Nephron progenitor cell (in vitro differentiated cells): ENCODE measurements around the gene AP4B1.

Experiments used
- DNase-seq: peaks from one replicate; pipeline ENCODE4 v3.0.0; 2021
- H3K27ac Mint-ChIP-seq: 2 replicates; pipeline ENCODE4 v1.8.0; 2021; ENCODE audit warnings: mild to moderate bottlenecking, moderate library complexity, mixed read lengths
- H3K27me3 Mint-ChIP-seq: 2 replicates; pipeline ENCODE4 v1.8.0; 2021; ENCODE audit warnings: mild to moderate bottlenecking, low read depth, mixed read lengths; ENCODE audit not compliant: poor library complexity
- H3K36me3 Mint-ChIP-seq: 2 replicates; pipeline ENCODE4 v1.8.0; 2021; ENCODE audit warnings: low read depth, mixed read lengths
- H3K4me1 Mint-ChIP-seq: 2 replicates; pipeline ENCODE4 v1.8.0; 2021; ENCODE audit warnings: mixed read lengths
- H3K4me3 Mint-ChIP-seq: 2 replicates; pipeline ENCODE4 v1.8.0; 2021; ENCODE audit warnings: mild to moderate bottlenecking, moderate library complexity, mixed read lengths
- H3K9me3 Mint-ChIP-seq: 2 replicates; pipeline ENCODE4 v1.8.0; 2021; ENCODE audit warnings: mild to moderate bottlenecking, moderate library complexity, mixed read lengths
- CTCF ChIP-seq: fragments of 200-600 bp; sonication (generic); IDR thresholded peaks from 2 replicates; pipeline ENCODE4 v1.5.0; 2021; ENCODE audit warnings: antibody characterized with exemption

The AP4B1 gene

DNA sequence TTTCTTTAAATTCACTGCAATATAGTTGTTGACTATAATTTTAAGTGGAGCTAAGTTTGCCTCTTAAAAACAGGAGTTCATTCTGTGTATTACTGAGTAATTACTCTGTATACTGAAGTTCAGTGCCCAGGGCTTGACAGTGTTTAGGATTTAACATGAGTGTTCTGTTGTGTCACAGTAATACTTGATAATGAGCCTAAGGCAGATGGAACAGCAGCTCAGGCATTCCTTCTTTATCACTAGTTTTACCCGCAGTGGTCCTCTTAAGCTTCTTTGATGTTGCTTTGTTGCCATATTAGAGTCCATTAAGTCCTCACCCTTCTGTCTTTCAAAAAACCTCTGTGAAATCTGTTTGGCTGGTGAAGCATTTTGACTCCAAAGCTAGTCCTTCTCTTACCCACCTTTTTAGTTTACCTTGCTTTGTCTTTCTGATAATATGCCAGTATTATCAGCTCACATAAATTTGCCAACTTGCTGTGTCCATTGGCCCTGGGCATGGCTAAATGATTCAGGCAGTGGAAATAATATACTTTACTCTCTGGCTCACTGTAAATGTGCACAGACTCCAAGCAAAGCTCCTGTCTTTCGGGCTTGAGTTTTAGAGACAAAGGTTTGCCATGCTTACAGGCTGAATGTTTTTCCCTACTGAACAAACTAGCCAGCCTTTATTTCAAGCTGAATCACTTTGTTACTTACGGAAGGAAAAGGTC lies 42.2 kb upstream of the AP4B1 start:
- DNase-seq = no peak
- TF ChIP-seq CTCF = no peak
- peak overlapping the region; percentile 70 for H3K27ac Mint-ChIP-seq
- no peak overlapping the region for H3K4me3 Mint-ChIP-seq
- H3K36me3 Mint-ChIP-seq = peaks cover 41% of the 10 kb centered on the region
- H3K27me3 Mint-ChIP-seq = no peaks in the 10 kb centered on the region
- peaks cover 30% of the 10 kb centered on the region for H3K4me1 Mint-ChIP-seq
- H3K9me3 Mint-ChIP-seq = peaks cover 17% of the 10 kb centered on the region

DNA sequence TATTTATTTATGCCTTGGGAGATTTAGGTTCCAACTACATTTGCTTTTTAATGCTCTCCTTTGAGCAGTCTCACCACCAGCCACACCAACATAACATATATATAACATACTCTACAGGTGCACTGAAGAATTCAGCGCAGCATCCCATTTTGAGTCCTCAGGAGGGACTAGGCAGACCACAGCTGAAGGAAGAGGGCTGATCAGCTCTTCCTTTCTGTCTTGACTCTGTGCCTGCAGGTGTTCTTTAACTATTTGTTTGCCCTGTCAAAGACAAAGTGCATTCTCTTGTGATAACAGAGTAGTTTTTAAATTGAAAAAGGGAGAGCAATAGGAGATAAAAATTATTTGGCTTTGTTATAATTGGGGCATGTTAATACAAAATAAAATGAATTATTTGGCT lies 41.5 kb upstream of the AP4B1 start:
- Mint-ChIP-seq H3K9me3 (peaks cover 17% of the 10 kb centered on the region), H3K36me3 (peaks cover 45% of the 10 kb centered on the region), H3K27ac (peak overlapping the region; percentile 52), H3K27me3 (no peaks in the 10 kb centered on the region), H3K4me1 (peaks cover 30% of the 10 kb centered on the region), H3K4me3 (no peak overlapping the region)
- TF ChIP-seq CTCF = no peak
- DNase-seq = no peak

DNA sequence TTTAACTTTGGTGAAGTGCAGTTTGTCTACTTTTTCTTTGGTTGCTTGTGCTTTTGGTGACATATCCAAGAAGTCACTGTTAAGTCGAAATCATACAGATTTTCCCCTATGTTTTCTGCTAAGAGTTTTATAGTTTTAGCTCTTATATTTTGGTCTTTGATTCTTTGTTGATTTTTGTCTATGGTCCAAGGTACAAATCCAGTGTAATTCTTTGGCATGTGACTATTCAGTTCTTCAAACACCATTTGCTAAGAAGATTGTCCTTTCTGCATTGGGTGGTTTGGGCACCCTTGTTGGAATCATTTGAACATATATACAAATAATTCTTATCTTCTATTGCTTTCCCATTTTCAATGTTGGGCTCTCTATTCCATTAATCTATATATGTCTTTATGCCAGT lies 40.7 kb upstream of the AP4B1 start:
- peaks cover 53% of the 10 kb centered on the region for H3K36me3 Mint-ChIP-seq
- peaks cover 17% of the 10 kb centered on the region for H3K9me3 Mint-ChIP-seq
- no peak for TF ChIP-seq CTCF
- H3K4me3 Mint-ChIP-seq = no peak overlapping the region
- no peak for DNase-seq
- H3K27ac Mint-ChIP-seq = no peak overlapping the region
- no peaks in the 10 kb centered on the region for H3K27me3 Mint-ChIP-seq
- H3K4me1 Mint-ChIP-seq = peaks cover 34% of the 10 kb centered on the region

- peaks cover 17% of the 10 kb centered on the region for H3K9me3 Mint-ChIP-seq
- no peak overlapping the region for H3K27ac Mint-ChIP-seq
- H3K4me3 Mint-ChIP-seq = no peak overlapping the region
- TF ChIP-seq CTCF = no peak
- peaks cover 43% of the 10 kb centered on the region for H3K4me1 Mint-ChIP-seq
- H3K27me3 Mint-ChIP-seq = no peaks in the 10 kb centered on the region
- no peak for DNase-seq
- peaks cover 53% of the 10 kb centered on the region for H3K36me3 Mint-ChIP-seq
These were observed 38.6 kb upstream of the AP4B1 start for GRCh38 chr1:113943028-113943811.

GRCh38 chr1:113942527-113942926 lies 37.9 kb upstream of the AP4B1 start:
- peaks cover 17% of the 10 kb centered on the region for H3K9me3 Mint-ChIP-seq
- H3K27ac Mint-ChIP-seq = no peak overlapping the region
- no peak for DNase-seq
- no peak for TF ChIP-seq CTCF
- H3K4me1 Mint-ChIP-seq = peaks cover 39% of the 10 kb centered on the region
- no peaks in the 10 kb centered on the region for H3K27me3 Mint-ChIP-seq
- peaks cover 53% of the 10 kb centered on the region for H3K36me3 Mint-ChIP-seq
- no peak overlapping the region for H3K4me3 Mint-ChIP-seq

GRCh38 chr1:113941245-113941559 lies 36.6 kb upstream of the AP4B1 start:
- Mint-ChIP-seq H3K27ac (no peak overlapping the region), H3K9me3 (peaks cover 17% of the 10 kb centered on the region)
- DNase-seq = no peak

More at GRCh38 chr1:113941245-113941559, 36.6 kb upstream of the AP4B1 start:
- peaks cover 52% of the 10 kb centered on the region for H3K36me3 Mint-ChIP-seq
- peaks cover 31% of the 10 kb centered on the region for H3K4me1 Mint-ChIP-seq
- no peak overlapping the region for H3K4me3 Mint-ChIP-seq
- no peak for TF ChIP-seq CTCF
- H3K27me3 Mint-ChIP-seq = no peaks in the 10 kb centered on the region
